SK-N-SH (cell line): ENCODE measurements around the gene ENPP5. TPM values are rescaled to one million over a fixed set of nuclear protein-coding genes. Genes with fewer than 3 reads are reported as not detected.

Experiments
- CTCF ChIA-PET: fragments of 300-600, 350-600 bp; formaldehyde crosslinking; extraction: SDS; loops from one replicate; lab custom pipeline; 2021; lab: Yijun Ruan, JAX
- POLR2A ChIA-PET: fragments of 350-600 bp; sonication (Branson Sonifier 250); formaldehyde crosslinking; extraction: SDS; loops from one replicate; lab custom pipeline; 2020; ENCODE audit warnings: antibody characterized with exemption, inconsistent platforms; lab: Yijun Ruan, JAX
- DNase-seq: peaks from one replicate; pipeline ENCODE4 v3.0.0; 2012
- H2AFZ ChIP-seq: fragments of 200-600 bp; sonication (generic); 2 replicates; pipeline ENCODE4 v1.8.1; 2016; ENCODE audit warnings: antibody characterized with exemption, mild to moderate bottlenecking, low read depth
- H3F3A ChIP-seq: fragments of 200-600 bp; sonication (generic); replicated peaks from 2 replicates; pipeline ENCODE3; 2016; ENCODE audit warnings: antibody characterized with exemption, mild to moderate bottlenecking; ENCODE audit not compliant: insufficient read depth
- H3K27ac ChIP-seq, 2 experiments: fragments of 200-500 bp in 1 of 2; fragments of 200-600 bp in 1 of 2; sonication (Bioruptor generic) in 1 of 2; sonication (generic), shearing (Covaris generic) in 1 of 2; 2 replicates each; pipeline versions ENCODE4 v1.5.1 to v1.6.1; 2014 to 2016; ENCODE audit warnings: low read depth in 2 of 2, inconsistent platforms in 1 of 2, low read length in 1 of 2, mild to moderate bottlenecking in 1 of 2, mixed read lengths in 1 of 2
- H3K27me3 ChIP-seq: fragments of 200-600 bp; sonication (generic), shearing (Covaris generic); 2 replicates; pipeline ENCODE4 v1.6.1; 2016; ENCODE audit warnings: mixed run types; ENCODE audit not compliant: insufficient read depth
- H3K36me3 ChIP-seq, 2 experiments: fragments of 200-500 bp in 1 of 2; fragments of 200-600 bp in 1 of 2; sonication (Bioruptor generic) in 1 of 2; sonication (generic) in 1 of 2; replicated peaks in 1 of 2; 2 replicates each; pipeline versions ENCODE3 to v1.5.1; 2014 to 2016; ENCODE audit warnings: low read length in 1 of 2, mild to moderate bottlenecking in 1 of 2; ENCODE audit not compliant: insufficient read depth in 2 of 2, control insufficient read depth in 1 of 2
- H3K4me1 ChIP-seq, 2 experiments: fragments of 200-500 bp in 1 of 2; fragments of 200-600 bp in 1 of 2; sonication (Bioruptor generic) in 1 of 2; sonication (generic), shearing (Covaris generic) in 1 of 2; 2 replicates each; pipeline versions ENCODE4 v1.5.1 to v1.6.1; 2014 to 2016; ENCODE audit warnings: low read depth in 1 of 2, low read length in 1 of 2, mixed run types in 1 of 2; ENCODE audit not compliant: insufficient read depth in 2 of 2, control insufficient read depth in 1 of 2
- H3K4me2 ChIP-seq: fragments of 200-600 bp; sonication (generic), shearing (Covaris generic); 2 replicates; pipeline ENCODE4 v1.6.1; 2017; ENCODE audit warnings: mixed run types
- H3K4me3 ChIP-seq, 2 experiments: fragments of 200-500 bp in 1 of 2; fragments of 200-600 bp in 1 of 2; sonication (Bioruptor generic) in 1 of 2; sonication (generic), shearing (Covaris generic) in 1 of 2; 2 replicates each; pipeline versions ENCODE4 v1.5.1 to v1.8.1; 2014 to 2016; ENCODE audit warnings: low read depth in 2 of 2, inconsistent platforms in 1 of 2, low read length in 1 of 2, mild to moderate bottlenecking in 1 of 2, mixed read lengths in 1 of 2, moderate library complexity in 1 of 2
- H3K79me2 ChIP-seq: fragments of 200-600 bp; sonication (generic); 2 replicates; pipeline ENCODE4 v1.8.1; 2017; ENCODE audit warnings: mild to moderate bottlenecking; ENCODE audit not compliant: insufficient read depth
- H3K9ac ChIP-seq: fragments of 200-600 bp; sonication (generic); 2 replicates; pipeline ENCODE4 v1.6.1; 2017; ENCODE audit warnings: mixed run types
- H3K9me2 ChIP-seq: fragments of 200-600 bp; sonication (generic); 2 replicates; pipeline ENCODE4 v1.6.1; 2017; ENCODE audit warnings: mixed run types
- H3K9me3 ChIP-seq: fragments of 200-600 bp; sonication (generic); 2 replicates; pipeline ENCODE4 v1.6.1; 2017; ENCODE audit warnings: mixed run types, mild to moderate bottlenecking, moderate library complexity
- H4K20me1 ChIP-seq: fragments of 200-600 bp; sonication (generic); 2 replicates; pipeline ENCODE4 v1.6.1; 2017; ENCODE audit warnings: mild to moderate bottlenecking, mixed run types; ENCODE audit not compliant: insufficient read depth
- CTCF ChIP-seq: fragments of 200-600 bp; sonication (generic); IDR thresholded peaks from 2 replicates; pipeline ENCODE4 v1.6.1; 2017; ENCODE audit warnings: antibody characterized with exemption, mild to moderate bottlenecking, moderate library complexity
- ELF1 ChIP-seq: IDR thresholded peaks from 2 replicates; pipeline ENCODE4 v1.4.0; 2012
- EP300 ChIP-seq, 2 experiments: IDR thresholded peaks; 2 replicates each; pipeline versions ENCODE4 v1.4.0 to v1.6.1; 2012; ENCODE audit warnings: borderline replicate concordance in 1 of 2, low read depth in 1 of 2, low read length in 1 of 2
- EZH2phosphoT487 ChIP-seq: fragments of 200-600 bp; sonication (generic); IDR thresholded peaks from 2 replicates; pipeline ENCODE4 v1.6.1; 2017; ENCODE audit warnings: low read depth, mixed run types, mild to moderate bottlenecking, antibody characterized with exemption, moderate library complexity, borderline replicate concordance
- FOXJ3 ChIP-seq: sonication (generic); formaldehyde crosslinking; IDR thresholded peaks from 2 replicates; pipeline ENCODE4 v1.5.1; 2020; ENCODE audit warnings: mild to moderate bottlenecking, missing genetic modification reagents
- GATA2 ChIP-seq: sonication (generic); formaldehyde crosslinking; IDR thresholded peaks from 2 replicates; pipeline ENCODE4 v1.5.0; 2020; ENCODE audit warnings: mild to moderate bottlenecking, missing genetic modification reagents
- IRF3 ChIP-seq: fragments of 150-350 bp; IDR thresholded peaks from 2 replicates; pipeline ENCODE4 v1.6.1; 2016; ENCODE audit warnings: mild to moderate bottlenecking, low read depth, low read length
- MXI1 ChIP-seq: IDR thresholded peaks from 2 replicates; pipeline ENCODE4 v1.6.1; 2012; ENCODE audit warnings: mild to moderate bottlenecking, low read depth, low read length, improper control_type of control experiment
- PBX3 ChIP-seq: IDR thresholded peaks from 2 replicates; pipeline ENCODE4; 2012
- POLR2AphosphoS5 ChIP-seq: IDR thresholded peaks from 2 replicates; pipeline ENCODE4 v1.6.1; 2012; ENCODE audit warnings: low read depth, low read length
- RAD21 ChIP-seq: IDR thresholded peaks from 2 replicates; pipeline ENCODE4 v1.6.1; 2012; ENCODE audit warnings: mild to moderate bottlenecking, low read length
- RCOR1 ChIP-seq: fragments of 150-350 bp; IDR thresholded peaks from 2 replicates; pipeline ENCODE4 v1.6.1; 2017; ENCODE audit warnings: antibody characterized with exemption, low read length
- REST ChIP-seq: IDR thresholded peaks from 2 replicates; pipeline ENCODE4 v1.6.1; 2012; ENCODE audit warnings: mild to moderate bottlenecking, low read depth, low read length, moderate library complexity
- RFX5 ChIP-seq: IDR thresholded peaks from 2 replicates; pipeline ENCODE4 v1.6.1; 2012; ENCODE audit warnings: mild to moderate bottlenecking, improper control_type of control experiment, low read length
- SIN3A ChIP-seq: IDR thresholded peaks from 2 replicates; pipeline ENCODE4 v1.6.1; 2012; ENCODE audit warnings: low read depth, mild to moderate bottlenecking, low read length, moderate library complexity, borderline replicate concordance
- SMC3 ChIP-seq: IDR thresholded peaks from 2 replicates; pipeline ENCODE4 v1.6.1; 2012; ENCODE audit warnings: low read depth, low read length, improper control_type of control experiment
- TCF12 ChIP-seq: IDR thresholded peaks from 2 replicates; pipeline ENCODE4 v1.4.0; 2012
- WGBS: methylation state at CpG from one replicate; pipeline ENCODE4 v1.1.6; 2017; ENCODE audit warnings: low lambda C conversion rate; 5-methylcytosine and 5-hydroxymethylcytosine counted together
- polyA plus RNA-seq, 3 experiments: library from polyadenylated mRNA; depleted of rRNA; stranded (reverse); fragments of >200 nt; gene quantifications; 2 replicates each; pipeline ENCODE4 v1.2.3, GENCODE V29; 2012

The ENPP5 gene
- polyA plus RNA-seq, 1 of the 3 experiments (the other 2 are of a cell fraction), result not detected

- TF ChIP-seq PBX3 (no peak), EP300 (IDR thresholded peaks at IDR 0.05; ENCODE audit: borderline replicate concordance in 1 of 2, low read depth in 1 of 2, low read length in 1 of 2) (no peak), RCOR1 (no peak)
These were observed 51.9 kb downstream of the ENPP5 start (continued) for GRCh38 chr6:46118836-46119235.

- H4K20me1 ChIP-seq, result no peaks in the 10 kb centered on the region
- H3K4me3 ChIP-seq, result no peak overlapping the region
- no peak overlapping the region for H2AFZ ChIP-seq
- no peaks in the 10 kb centered on the region for H3K79me2 ChIP-seq
- H3K9me3 ChIP-seq, result no peaks in the 10 kb centered on the region
- 0% methylated on average over 1 of the region's 1 CpG for WGBS
- no peaks in the 10 kb centered on the region for H3K4me1 ChIP-seq
- POLR2A ChIA-PET, result no interaction called here
- no peak overlapping the region for H3K4me2 ChIP-seq
- no peaks in the 10 kb centered on the region for H3K27me3 ChIP-seq
- TF ChIP-seq MXI1 (no peak), RCOR1 (no peak), RAD21 (no peak), SIN3A (no peak), POLR2AphosphoS5 (no peak), REST (no peak), RFX5 (no peak), FOXJ3 (CRISPR knock-in tag) (no peak), EP300 (IDR thresholded peaks at IDR 0.05; ENCODE audit: borderline replicate concordance in 1 of 2, low read depth in 1 of 2, low read length in 1 of 2) (no peak), CTCF (no peak), GATA2 (CRISPR knock-in tag) (no peak), EZH2phosphoT487 (no peak), IRF3 (no peak), ELF1 (no peak), TCF12 (no peak), PBX3 (no peak), SMC3 (no peak)
- no peaks in the 10 kb centered on the region for H3F3A ChIP-seq
- no peaks in the 10 kb centered on the region for H3K9me2 ChIP-seq
- CTCF ChIA-PET, result no interaction called here
- no peak overlapping the region for H3K27ac ChIP-seq
- no peak for DNase-seq
- no peaks in the 10 kb centered on the region for H3K36me3 ChIP-seq
- no peak overlapping the region for H3K9ac ChIP-seq
These were observed 52.6 kb downstream of the ENPP5 start for GRCh38 chr6:46118157-46118556.
